Kidney capillary endothelial cell (primary cell): ENCODE data around the gene SMURF1.

Experiments
- DNase-seq: peaks from one replicate; pipeline ENCODE4 v3.0.0-alpha.2; 2018; ENCODE audit warnings: low spot score

Gene SMURF1

GRCh38 chr7:99029466-99030435 is 114.2 kb downstream of the SMURF1 start:
- DNase-seq = peak; percentile 57

GRCh38 chr7:99028261-99028973 is 115.5 kb downstream of the SMURF1 start:
- no peak for DNase-seq

- DNase-seq = no peak
Measured at GRCh38 chr7:99027841-99028240, 116.1 kb downstream of the SMURF1 start.

- DNase-seq = no peak
Measured at GRCh38 chr7:99027241-99027640, 116.7 kb downstream of the SMURF1 start.

GRCh38 chr7:99024066-99024465 is 119.8 kb downstream of the SMURF1 start:
- DNase-seq = no peak

GRCh38 chr7:99021941-99022560 is 121.9 kb downstream of the SMURF1 start:
- DNase-seq = no peak

GRCh38 chr7:99020413-99020715 is 123.5 kb downstream of the SMURF1 start:
- DNase-seq = no peak

GRCh38 chr7:99019523-99020412 is 124.1 kb downstream of the SMURF1 start:
- no peak for DNase-seq

- no peak for DNase-seq
Measured at GRCh38 chr7:99016196-99016595, 127.7 kb downstream of the SMURF1 start.

GRCh38 chr7:99014113-99014985 is 129.6 kb downstream of the SMURF1 start:
- no peak for DNase-seq

GRCh38 chr7:99013266-99014112 is 130.4 kb downstream of the SMURF1 start:
- DNase-seq = no peak

- DNase-seq = no peak
Measured at GRCh38 chr7:99012722-99013121, 131.2 kb downstream of the SMURF1 start.

GRCh38 chr7:99011706-99012404 is 132.1 kb downstream of the SMURF1 start:
- no peak for DNase-seq

GRCh38 chr7:99011341-99011705 is 132.6 kb downstream of the SMURF1 start:
- DNase-seq = no peak

- no peak for DNase-seq
Measured at GRCh38 chr7:99010281-99010680, 133.6 kb downstream of the SMURF1 start.

- no peak for DNase-seq
Measured at GRCh38 chr7:99008921-99009530, 134.9 kb downstream of the SMURF1 start.

GRCh38 chr7:99008181-99008631 is 135.7 kb downstream of the SMURF1 start:
- DNase-seq = no peak

GRCh38 chr7:99006739-99007424 is 137.0 kb downstream of the SMURF1 start:
- DNase-seq = no peak
